ENCODE data around the gene ARAF. TPM values are rescaled to one million over a fixed set of nuclear protein-coding genes. Genes with fewer than 3 reads are reported as not detected.
A peak's percentile ranks its signal among the peaks of the same experiment; 100 is the strongest.

Gene ARAF
- total and polyA plus RNA-seq, 2 of the 13 experiments (the other 11 are each of a cell fraction or from before 2014, with no cell fraction given): 18.0 to 33.1 TPM

DNA sequence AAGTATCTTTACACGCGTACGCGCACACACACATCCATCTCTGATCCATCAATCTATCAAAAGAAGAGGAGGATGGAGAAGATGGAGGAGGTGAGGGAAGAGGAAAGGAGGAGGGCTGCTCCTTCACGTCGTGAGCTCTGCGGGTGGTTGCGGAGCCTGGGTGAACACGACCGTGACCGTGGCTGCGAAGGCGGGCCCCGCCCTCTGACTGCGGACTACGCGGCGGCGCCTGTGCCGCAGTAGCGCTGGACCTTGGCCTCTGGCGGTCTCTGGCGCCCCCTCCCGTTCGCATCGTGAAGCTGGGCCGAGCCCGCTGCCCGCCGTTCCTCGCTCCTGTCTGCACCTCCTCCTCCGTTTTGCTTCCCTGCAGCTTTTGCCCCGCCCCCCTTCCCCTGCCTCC is 37.7 kb upstream of the ARAF start (continued):
- TF ChIP-seq CBFB (CRISPR knock-in tag; IDR thresholded peaks at IDR 0.05): no peak
- peak; percentile 61 for TF ChIP-seq HNRNPK (IDR thresholded peaks at IDR 0.05; ENCODE audit: low read depth, low read length, poor library complexity, severe bottlenecking)
- TF ChIP-seq POLR2G (IDR thresholded peaks at IDR 0.05; ENCODE audit: low read depth, low read length): no peak
- no peak for TF ChIP-seq ZC3H13 (CRISPR knock-in tag; IDR thresholded peaks at IDR 0.05)
- TF ChIP-seq ZNF253 (CRISPR knock-in tag; IDR thresholded peaks at IDR 0.05; ENCODE audit: borderline replicate concordance): no peak
- TF ChIP-seq ZNF564 (CRISPR knock-in tag; IDR thresholded peaks at IDR 0.05): no peak
- no peak for TF ChIP-seq NFE2L2 (IDR thresholded peaks at IDR 0.05; ENCODE audit: low read length)
- TF ChIP-seq TGIF2 (CRISPR knock-in tag; IDR thresholded peaks at IDR 0.05): no peak
- TF ChIP-seq BRD4 (CRISPR knock-in tag; IDR thresholded peaks at IDR 0.05): no peak
- TF ChIP-seq, protein P1, sequence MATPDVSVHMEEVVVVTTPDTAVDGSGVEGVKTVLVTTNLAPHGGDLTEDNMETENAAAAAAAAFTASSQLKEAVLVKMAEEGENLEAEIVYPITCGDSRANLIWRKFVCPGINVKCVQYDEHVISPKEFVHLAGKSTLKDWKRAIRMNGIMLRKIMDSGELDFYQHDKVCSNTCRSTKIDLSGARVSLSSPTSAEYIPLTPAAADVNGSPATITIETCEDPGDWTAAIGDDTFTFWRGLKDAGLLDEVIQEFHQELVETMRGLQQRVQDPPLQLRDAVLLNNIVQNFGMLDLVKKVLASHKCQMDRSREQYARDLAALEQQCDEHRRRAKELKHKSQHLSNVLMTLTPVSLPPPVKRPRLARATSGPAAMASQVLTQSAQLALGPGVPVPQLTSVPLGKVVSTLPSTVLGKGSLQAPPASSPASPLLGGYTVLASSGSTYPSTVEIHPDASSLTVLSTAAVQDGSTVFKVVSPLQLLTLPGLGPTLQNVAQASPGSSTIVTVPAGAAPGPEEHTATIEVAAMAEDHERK (CRISPR knock-in tag; IDR thresholded peaks at IDR 0.05; ENCODE audit: low read depth): no peak
- no peak for TF ChIP-seq ZNF441 (CRISPR knock-in tag; IDR thresholded peaks at IDR 0.05; ENCODE audit: borderline replicate concordance)
- TF ChIP-seq GZF1 (CRISPR knock-in tag; IDR thresholded peaks at IDR 0.05): no peak
- no peak for TF ChIP-seq CENPT (CRISPR knock-in tag; IDR thresholded peaks at IDR 0.05; ENCODE audit: low read depth)
- no peak for TF ChIP-seq ZNF777 (CRISPR knock-in tag; IDR thresholded peaks at IDR 0.05)
- no peak for TF ChIP-seq CEBPB (IDR thresholded peaks at IDR 0.05; ENCODE audit: borderline replicate concordance, low read depth, low read length)
- TF ChIP-seq FOXO1 (CRISPR knock-in tag; IDR thresholded peaks at IDR 0.05): 0 out of 2 replicates have a peak, but pooled peaks have one; percentile 18
- TF ChIP-seq, protein P2, sequence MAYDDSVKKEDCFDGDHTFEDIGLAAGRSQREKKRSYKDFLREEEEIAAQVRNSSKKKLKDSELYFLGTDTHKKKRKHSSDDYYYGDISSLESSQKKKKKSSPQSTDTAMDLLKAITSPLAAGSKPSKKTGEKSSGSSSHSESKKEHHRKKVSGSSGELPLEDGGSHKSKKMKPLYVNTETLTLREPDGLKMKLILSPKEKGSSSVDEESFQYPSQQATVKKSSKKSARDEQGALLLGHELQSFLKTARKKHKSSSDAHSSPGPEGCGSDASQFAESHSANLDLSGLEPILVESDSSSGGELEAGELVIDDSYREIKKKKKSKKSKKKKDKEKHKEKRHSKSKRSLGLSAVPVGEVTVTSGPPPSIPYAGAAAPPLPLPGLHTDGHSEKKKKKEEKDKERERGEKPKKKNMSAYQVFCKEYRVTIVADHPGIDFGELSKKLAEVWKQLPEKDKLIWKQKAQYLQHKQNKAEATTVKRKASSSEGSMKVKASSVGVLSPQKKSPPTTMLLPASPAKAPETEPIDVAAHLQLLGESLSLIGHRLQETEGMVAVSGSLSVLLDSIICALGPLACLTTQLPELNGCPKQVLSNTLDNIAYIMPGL (CRISPR knock-in tag; IDR thresholded peaks at IDR 0.05; ENCODE audit: borderline replicate concordance in 1 of 2, low read depth in 1 of 2): peak in 1 of 2 experiments; percentile 42; a peak in 1 of 4 replicates
- TF ChIP-seq ZNF160 (CRISPR knock-in tag; IDR thresholded peaks at IDR 0.05): no peak
- TF ChIP-seq CSRNP2 (CRISPR knock-in tag; conservative IDR thresholded peaks at IDR 0.05; ENCODE audit: low read depth): no peak
- no peak for TF ChIP-seq REST (IDR thresholded peaks at IDR 0.05; ENCODE audit: borderline replicate concordance in 1 of 2, low read depth in 1 of 2, low read length in 2 of 2)
- TF ChIP-seq ZSCAN9 (CRISPR knock-in tag; IDR thresholded peaks at IDR 0.05; ENCODE audit: borderline replicate concordance): no peak
- TF ChIP-seq KDM2A (CRISPR knock-in tag; IDR thresholded peaks at IDR 0.05; ENCODE audit: borderline replicate concordance, low read depth): peak; percentile 71; the same call in 1 of the 2 replicates
- TF ChIP-seq EZH2 (conservative IDR thresholded peaks at IDR 0.05; ENCODE audit: low read depth, low read length): no peak
